Effector memory CD8-positive, alpha-beta T cell (primary cell): ENCODE measurements around the gene FMNL3.

Experiments
- ATAC-seq: fragments of 150-1000 bp; cut with Tn5 transposase; replicated peaks from 2 replicates; pipeline ENCODE4 v1.10.0; 2021; ENCODE audit warnings: mild to moderate bottlenecking, moderate library complexity
- DNase-seq, 3 experiments: peaks; one replicate each; pipeline ENCODE4 v3.0.0; 2021
- H3K27ac Mint-ChIP-seq, 2 donors: one replicate each; pipeline ENCODE4 v1.8.0; 2022; ENCODE audit warnings: mild to moderate bottlenecking in 2 of 2, mixed read lengths in 2 of 2, moderate library complexity in 2 of 2
- H3K27me3 Mint-ChIP-seq, 2 donors: one replicate each; pipeline ENCODE4 v1.8.0; 2022; ENCODE audit warnings: mixed read lengths in 2 of 2
- H3K36me3 Mint-ChIP-seq: one replicate; pipeline ENCODE4 v1.8.0; 2022; ENCODE audit warnings: mild to moderate bottlenecking, moderate library complexity, mixed read lengths; ENCODE audit not compliant: insufficient read depth
- H3K4me1 Mint-ChIP-seq, 2 donors: one replicate each; pipeline ENCODE4 v1.8.0; 2022; ENCODE audit warnings: low read depth in 2 of 2, mixed read lengths in 2 of 2
- H3K4me3 Mint-ChIP-seq, 2 donors: one replicate each; pipeline ENCODE4 v1.8.0; 2022; ENCODE audit warnings: mild to moderate bottlenecking in 2 of 2, mixed read lengths in 2 of 2, moderate library complexity in 2 of 2
- H3K9me3 Mint-ChIP-seq, 2 donors: one replicate each; pipeline ENCODE4 v1.8.0; 2022; ENCODE audit warnings: mixed read lengths in 2 of 2

The FMNL3 gene

DNA sequence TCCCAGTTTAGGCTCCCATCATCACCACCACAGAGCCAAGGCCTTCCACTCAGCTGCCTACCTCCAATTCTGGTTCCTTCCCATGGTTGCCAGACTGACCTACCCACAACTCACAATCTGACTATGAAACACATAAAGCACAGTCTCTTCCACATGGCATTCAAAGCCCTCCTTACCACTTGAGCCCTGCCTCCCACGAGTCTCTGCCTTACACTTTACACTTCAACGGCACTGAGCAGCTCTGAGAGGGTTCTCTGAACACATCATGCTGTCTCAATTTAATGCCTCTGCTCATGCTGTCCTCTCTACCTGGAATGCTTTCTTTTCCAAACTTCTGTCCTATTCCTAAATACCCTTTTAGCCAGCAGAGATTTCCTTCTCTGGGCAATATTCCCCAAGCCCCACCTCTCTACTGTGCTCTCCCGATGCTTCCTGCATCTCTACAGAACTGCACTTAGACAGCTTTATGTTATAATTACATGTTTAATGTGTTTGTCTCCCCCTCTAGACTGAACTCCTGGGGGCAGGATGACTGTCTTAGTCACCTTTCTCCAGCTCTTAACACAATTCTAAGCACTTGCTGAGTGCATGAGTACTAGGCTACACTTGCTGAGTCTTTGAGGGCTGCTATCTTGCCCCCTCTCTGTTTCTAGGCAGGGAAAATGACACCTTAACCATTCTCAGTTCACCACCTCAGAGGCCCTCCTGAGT, 23.5 kb downstream of the FMNL3 start:
- H3K36me3 Mint-ChIP-seq = no peaks in the 10 kb centered on the region
- no peaks in the 10 kb centered on the region for H3K9me3 Mint-ChIP-seq
- peak overlapping the region; percentile 6 to 25 for H3K4me3 Mint-ChIP-seq
- peak overlapping the region; percentile 42 to 86 for H3K27ac Mint-ChIP-seq
- peaks cover 20 to 44% of the 10 kb centered on the region in 2 donors for H3K4me1 Mint-ChIP-seq
- DNase-seq (no peak), ATAC-seq (peak; percentile 72)
- no peaks in the 10 kb centered on the region for H3K27me3 Mint-ChIP-seq

DNA sequence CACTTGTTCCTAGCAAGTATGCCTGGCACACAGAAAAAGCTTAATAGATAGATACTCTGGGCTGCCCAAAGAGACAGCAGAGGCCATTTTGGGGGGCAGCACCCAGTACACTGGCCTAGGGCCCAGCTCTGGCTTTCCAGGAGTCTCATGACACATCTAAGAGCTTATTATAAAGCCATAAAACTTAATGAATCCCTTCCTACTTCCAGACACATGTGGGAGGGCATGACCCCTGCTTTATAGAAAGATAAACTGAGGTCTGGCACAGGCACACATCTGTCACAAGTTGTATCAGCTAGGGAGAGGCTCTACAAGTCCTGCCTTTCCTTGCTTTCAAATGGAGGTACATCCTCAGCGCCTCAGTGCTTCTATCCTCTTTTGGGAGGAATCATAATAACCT, 27.1 kb downstream of the FMNL3 start:
- Mint-ChIP-seq H3K27me3 (no peaks in the 10 kb centered on the region), H3K36me3 (no peaks in the 10 kb centered on the region), H3K9me3 (no peaks in the 10 kb centered on the region), H3K4me1 (peaks cover 26 to 48% of the 10 kb centered on the region in 2 donors), H3K27ac (peak overlapping the region in 1 of 2 donors; percentile 68), H3K4me3 (no peak overlapping the region)
- DNase-seq (no peak), ATAC-seq (no peak)

DNA sequence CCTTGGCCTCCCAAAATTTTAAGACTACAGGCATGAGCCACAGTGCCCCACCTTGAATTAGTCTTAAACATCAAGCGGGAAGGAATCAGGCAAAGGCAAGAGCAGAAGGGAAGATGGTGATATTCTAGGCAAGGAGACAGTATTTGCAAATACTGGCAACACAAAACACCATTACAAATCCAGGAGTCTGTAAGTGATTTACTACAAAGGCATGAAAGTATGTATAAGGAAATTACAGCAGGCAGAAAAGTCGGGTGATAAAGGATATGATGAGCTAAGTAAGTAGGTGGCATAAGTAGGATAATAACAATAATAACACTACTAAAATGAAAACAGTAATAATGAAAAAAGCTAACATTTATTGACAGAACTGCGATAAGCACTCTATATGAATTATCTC, 28.5 kb downstream of the FMNL3 start:
- DNase-seq = no peak
- H3K4me3 Mint-ChIP-seq = no peak overlapping the region
- H3K36me3 Mint-ChIP-seq = no peaks in the 10 kb centered on the region
- H3K9me3 Mint-ChIP-seq = no peaks in the 10 kb centered on the region
- no peaks in the 10 kb centered on the region for H3K27me3 Mint-ChIP-seq
- no peak for ATAC-seq
- no peak overlapping the region for H3K27ac Mint-ChIP-seq
- H3K4me1 Mint-ChIP-seq = peaks cover 33 to 49% of the 10 kb centered on the region in 2 donors

DNA sequence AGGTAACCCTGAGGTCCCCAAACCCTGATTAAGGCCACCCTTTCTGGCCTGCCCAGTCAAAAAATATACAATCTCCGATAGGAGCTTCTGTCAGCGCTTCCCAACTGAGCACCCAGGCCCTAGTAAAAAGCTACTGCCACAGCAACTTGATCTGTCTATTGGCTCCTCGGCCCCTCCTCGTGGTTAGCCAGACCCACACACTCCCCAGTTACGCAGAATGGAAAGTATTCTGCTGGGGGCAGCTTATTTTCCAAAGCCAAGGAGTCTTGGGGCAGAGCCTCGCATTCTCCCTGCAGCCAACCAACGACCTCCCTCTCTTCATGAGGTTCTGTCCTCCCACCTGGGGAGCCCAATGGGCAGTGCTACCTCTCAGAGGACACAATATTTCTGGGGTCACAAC, 32.1 kb downstream of the FMNL3 start:
- DNase-seq (no peak), ATAC-seq (no peak)
- peaks cover 55 to 68% of the 10 kb centered on the region in 2 donors for H3K4me1 Mint-ChIP-seq
- no peaks in the 10 kb centered on the region for H3K27me3 Mint-ChIP-seq
- H3K9me3 Mint-ChIP-seq = no peaks in the 10 kb centered on the region
- peak overlapping the region; percentile 91 to 98 for H3K27ac Mint-ChIP-seq
- no peak overlapping the region for H3K4me3 Mint-ChIP-seq
- H3K36me3 Mint-ChIP-seq = peaks cover 3% of the 10 kb centered on the region

DNA sequence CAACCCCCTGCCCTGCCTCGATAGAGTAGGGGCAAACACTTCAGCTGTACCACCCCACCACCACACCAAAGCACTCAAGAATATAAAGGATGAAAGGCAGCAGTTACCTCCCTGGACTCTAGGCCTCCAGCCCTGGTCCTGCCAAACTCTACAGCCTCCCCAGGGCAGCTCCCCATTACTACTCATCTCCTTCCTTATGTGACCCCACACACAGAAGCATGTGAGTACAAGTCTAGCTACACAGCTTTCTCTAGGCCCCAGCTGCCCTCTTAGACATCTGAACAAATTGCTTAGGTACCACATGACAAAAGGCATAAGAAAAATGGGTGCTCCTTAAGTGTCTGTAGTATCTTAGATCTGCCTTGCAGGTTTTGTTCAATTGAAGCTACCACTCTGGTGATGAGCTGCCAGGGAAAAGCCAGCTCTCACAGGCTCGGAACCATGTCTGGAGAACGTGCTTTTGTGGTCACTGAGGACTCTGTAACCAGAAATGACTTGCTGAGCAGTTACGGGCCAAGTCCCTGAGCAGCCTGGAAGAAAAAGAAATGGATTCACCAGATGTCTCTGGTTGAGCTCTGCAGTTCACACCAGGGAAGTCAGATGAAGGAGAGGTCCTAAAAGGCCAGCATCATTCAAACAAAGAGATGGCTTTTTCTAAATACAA, 32.8 kb downstream of the FMNL3 start:
- ATAC-seq (no peak), DNase-seq (no peak)
- H3K27ac Mint-ChIP-seq = peak overlapping the region; percentile 95 to 98
- peaks cover 61 to 73% of the 10 kb centered on the region in 2 donors for H3K4me1 Mint-ChIP-seq
- H3K27me3 Mint-ChIP-seq = no peaks in the 10 kb centered on the region
- H3K36me3 Mint-ChIP-seq = peaks cover 3% of the 10 kb centered on the region
- H3K9me3 Mint-ChIP-seq = no peaks in the 10 kb centered on the region
- H3K4me3 Mint-ChIP-seq = peak overlapping the region in 1 of 2 donors; percentile 38

DNA sequence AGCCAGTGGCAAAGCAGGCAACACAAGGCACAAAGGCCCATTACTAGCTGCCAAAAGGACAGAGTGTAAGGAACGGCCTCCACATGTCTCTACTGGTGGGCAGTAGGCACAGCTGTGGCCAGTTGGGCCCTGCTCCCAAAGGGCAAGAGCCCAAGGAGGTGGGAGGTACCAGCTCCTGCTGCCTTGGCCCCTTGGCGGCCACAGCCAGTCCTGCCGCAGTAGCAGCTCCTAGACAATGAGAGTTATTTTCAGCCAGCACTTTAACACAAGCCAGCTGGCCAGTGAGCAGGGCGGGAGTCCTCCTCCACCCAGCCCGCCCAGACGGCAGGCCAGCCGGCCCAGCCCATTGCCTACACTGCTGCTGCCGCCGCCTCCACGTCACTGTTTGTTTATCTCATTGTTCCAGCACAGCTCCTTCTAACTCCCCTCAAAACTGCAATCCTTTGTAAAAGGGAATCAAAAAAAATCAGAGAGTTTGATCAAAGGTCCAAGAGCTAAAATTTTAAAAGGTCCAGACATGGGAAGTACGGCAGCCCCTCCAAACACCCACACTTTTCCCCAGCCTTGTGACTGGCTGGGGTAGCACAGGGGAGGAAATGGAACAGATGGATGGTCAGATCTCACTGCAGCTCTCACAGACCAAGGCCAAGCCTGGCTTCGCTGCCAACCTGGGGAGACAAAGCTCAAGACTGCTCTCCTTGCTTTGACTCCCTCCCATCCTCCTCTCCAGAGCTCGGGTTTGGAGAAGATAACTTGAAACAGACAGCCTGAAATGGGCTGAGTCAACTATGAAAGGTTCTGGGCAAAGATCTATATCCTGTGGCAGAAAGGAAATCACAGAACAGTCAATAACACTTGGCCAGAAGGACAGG, 33.5 kb downstream of the FMNL3 start:
- Mint-ChIP-seq H3K4me1 (peaks cover 61 to 73% of the 10 kb centered on the region in 2 donors), H3K4me3 (peak overlapping the region in 1 of 2 donors; percentile 38), H3K27ac (peak overlapping the region; percentile 95 to 98), H3K36me3 (peaks cover 3% of the 10 kb centered on the region), H3K27me3 (no peaks in the 10 kb centered on the region), H3K9me3 (no peaks in the 10 kb centered on the region)
- no peak for DNase-seq
- ATAC-seq = no peak

DNA sequence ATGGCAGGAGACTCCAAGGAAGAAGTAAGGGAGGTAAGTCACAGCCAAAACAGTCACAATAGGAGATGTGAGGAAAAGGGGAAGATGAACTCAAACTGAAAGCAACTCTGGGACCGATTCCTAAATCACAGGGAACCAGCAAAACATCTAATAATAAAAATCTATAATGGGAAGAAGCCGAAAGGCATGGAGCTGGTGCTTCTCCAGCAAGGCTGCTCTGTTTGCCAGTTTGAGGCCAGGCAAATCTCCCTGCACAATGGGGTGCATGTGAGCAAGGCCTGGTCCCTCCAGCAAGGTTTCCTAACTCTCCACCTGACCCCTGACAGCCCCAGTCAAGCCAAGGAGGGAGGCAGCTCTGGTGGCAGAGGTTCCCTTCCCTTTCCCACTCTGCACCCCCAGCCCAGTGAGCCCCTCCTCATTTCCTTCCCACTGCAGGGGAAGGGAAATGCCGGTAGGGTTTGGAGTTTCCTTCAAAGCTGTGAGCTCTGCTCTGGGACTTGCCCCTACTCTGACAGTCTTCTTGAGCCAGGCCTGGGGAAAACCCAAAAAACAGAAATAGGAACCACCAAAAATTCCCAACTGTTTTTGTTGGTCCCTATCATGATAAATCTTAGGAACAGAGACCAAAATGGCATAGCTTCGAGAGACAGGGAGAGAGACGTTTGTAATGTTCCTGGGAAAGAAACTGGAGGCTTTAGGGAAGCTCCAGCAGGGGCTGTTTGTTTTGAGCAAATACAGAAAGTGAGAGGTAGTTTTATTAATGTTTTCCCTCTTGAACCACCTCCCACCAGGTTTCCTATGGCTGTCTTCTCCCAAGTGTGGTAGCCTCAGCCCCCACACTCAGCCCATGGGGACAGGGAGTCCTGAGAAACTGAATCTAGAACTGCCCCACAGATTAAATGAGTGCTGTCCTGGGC, 34.6 kb downstream of the FMNL3 start:
- DNase-seq (no peak), ATAC-seq (no peak)
- Mint-ChIP-seq H3K9me3 (no peaks in the 10 kb centered on the region), H3K27ac (peak overlapping the region; percentile 95 to 98), H3K4me1 (peaks cover 68 to 84% of the 10 kb centered on the region in 2 donors), H3K4me3 (peak overlapping the region; percentile 73 to 74), H3K36me3 (peaks cover 3% of the 10 kb centered on the region), H3K27me3 (no peaks in the 10 kb centered on the region)

DNA sequence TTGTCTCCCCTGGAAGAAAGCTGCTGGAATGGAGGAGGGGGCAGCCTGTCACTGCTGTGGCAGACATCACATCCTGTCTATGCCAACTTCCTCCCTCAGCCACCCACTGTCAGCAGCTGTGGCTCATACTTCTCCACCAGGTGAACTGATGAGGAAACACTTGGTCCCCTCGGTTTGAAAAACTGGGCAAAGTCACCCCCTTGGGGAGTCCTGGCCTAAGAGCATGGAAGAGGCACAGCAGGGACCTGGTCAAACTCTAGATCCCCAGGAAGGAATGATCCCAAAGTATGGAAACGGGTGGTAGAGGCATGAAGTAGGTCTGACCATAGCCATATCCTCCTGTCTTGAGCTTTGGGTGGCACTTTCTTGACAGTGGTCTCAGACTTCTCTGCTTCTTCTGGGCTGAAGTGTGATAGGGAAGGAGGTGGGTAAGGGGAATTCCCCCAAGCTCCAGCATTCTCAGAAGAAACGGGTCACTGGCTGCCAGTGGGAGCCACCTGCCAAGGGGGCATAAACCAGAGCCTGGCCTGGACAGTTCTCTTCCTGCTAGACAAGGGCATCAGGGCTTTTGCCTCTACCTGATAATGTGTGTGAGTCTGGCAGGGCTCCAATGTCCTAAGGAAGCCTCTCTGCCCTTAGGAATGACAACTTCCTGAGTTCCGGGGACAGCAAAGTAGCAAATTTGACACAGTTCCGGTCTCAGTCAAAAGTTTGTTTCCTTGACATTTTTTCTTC, 36.0 kb downstream of the FMNL3 start:
- Mint-ChIP-seq H3K9me3 (no peaks in the 10 kb centered on the region), H3K4me1 (peaks cover 66 to 81% of the 10 kb centered on the region in 2 donors), H3K27me3 (no peaks in the 10 kb centered on the region), H3K27ac (peak overlapping the region; percentile 95 to 98), H3K36me3 (peaks cover 3% of the 10 kb centered on the region), H3K4me3 (peak overlapping the region; percentile 73 to 74)
- ATAC-seq (peak; percentile 92), DNase-seq (peak; percentile 57 to 72 (median 61))

DNA sequence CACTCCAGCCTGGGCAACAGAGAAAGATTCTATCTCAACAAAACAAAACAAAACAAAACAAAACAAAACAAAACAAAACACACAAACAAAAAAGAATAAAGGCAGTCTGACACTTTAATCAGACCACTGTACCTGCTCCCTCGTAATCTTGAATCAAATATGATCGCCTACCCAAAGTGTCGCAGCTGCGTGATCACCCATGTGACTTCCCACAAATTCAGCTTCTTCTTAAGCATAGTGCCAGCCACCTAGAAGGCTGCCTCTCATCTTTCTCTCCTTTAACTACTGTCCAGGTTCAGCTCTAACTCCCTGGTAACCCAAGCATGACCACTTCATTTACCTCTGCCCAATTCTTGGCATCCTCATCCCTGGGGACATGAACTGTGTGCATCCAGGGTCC, 37.4 kb downstream of the FMNL3 start:
- Mint-ChIP-seq H3K4me1 (peaks cover 64 to 74% of the 10 kb centered on the region in 2 donors), H3K27me3 (no peaks in the 10 kb centered on the region), H3K4me3 (no peak overlapping the region), H3K9me3 (no peaks in the 10 kb centered on the region), H3K36me3 (peaks cover 3% of the 10 kb centered on the region), H3K27ac (peak overlapping the region; percentile 95 to 98)
- ATAC-seq (no peak), DNase-seq (no peak)

DNA sequence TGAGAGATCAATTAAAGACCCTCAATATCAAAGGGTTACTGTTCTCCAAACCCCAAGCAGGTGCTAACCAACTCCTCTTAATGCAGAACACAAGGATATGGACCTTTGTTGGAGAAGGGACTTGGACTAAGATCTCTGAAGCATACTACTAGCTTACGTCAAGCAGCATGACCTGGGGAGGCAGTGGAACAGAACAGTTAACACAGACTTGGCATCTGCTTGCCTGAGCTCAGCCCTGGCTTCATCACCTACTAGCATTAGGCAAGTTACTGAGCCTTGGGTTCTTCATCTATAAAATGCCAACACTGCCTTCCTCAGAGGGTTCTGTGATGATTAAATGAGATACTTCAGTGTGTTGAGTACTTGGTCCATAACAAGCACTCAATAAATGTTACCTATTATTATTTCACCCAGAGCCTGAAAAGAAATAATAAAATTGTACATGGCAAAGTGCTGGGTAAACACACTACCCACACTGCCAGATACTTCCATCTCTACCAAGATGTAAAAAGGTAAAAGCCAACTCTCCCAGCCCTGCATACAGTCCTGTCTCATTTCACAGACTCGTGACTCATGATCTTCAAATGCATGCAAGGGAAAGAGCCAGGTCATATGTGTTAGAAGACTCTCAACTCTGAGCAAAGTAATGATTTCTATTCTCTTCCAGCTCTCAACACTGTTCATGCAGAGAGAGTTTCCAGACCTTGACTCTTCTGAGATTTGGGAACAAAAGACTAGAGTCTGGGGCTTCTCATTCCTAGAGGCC, 39.7 kb downstream of the FMNL3 start:
- DNase-seq (no peak), ATAC-seq (no peak)
- Mint-ChIP-seq H3K27me3 (no peaks in the 10 kb centered on the region), H3K36me3 (peaks cover 9% of the 10 kb centered on the region), H3K4me3 (no peak overlapping the region), H3K27ac (peak overlapping the region; percentile 83 to 98), H3K9me3 (no peaks in the 10 kb centered on the region), H3K4me1 (peaks cover 67 to 74% of the 10 kb centered on the region in 2 donors)

DNA sequence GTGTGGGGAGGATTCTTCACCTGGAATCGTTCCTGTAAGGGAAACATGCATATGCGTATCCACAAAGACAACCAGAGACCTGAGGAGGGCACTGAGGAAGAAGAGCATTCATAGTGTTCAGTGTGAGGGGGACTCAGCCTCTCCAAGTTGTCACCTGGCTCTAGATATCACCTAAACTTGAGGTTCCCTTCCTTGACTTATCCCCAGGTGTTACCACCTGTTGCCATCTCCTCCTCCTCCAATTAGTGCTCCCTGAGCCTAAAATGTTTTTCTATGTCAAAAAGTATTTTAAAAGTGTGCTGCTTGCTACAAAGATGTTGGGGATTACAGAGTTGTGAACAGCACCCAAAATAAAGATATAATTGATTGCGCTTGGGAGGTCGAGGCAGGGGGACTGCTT, 41.0 kb downstream of the FMNL3 start:
- Mint-ChIP-seq H3K4me1 (peaks cover 68 to 74% of the 10 kb centered on the region in 2 donors), H3K4me3 (no peak overlapping the region), H3K9me3 (no peaks in the 10 kb centered on the region), H3K27me3 (no peaks in the 10 kb centered on the region), H3K36me3 (peaks cover 6% of the 10 kb centered on the region), H3K27ac (peak overlapping the region; percentile 97 to 98)
- DNase-seq (no peak), ATAC-seq (no peak)

DNA sequence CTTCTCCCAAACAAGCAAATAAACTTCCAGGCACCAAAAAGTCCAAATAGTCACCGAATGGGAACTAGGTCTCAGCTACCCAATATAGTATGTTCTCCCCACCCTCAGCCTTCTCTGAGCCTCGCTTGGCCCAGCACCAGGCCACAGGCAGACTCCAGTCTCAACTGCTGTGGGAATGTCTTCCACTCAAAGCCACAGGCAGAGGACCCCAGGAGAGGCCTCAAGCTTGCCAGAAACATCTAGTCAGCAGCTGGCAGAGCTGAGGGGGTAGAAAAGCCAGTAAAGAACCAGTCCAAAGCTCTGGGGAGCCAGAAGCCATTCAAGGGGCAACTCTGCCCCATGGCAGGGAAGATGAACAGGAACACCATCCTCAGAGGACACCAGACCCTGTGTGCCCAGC, 41.8 kb downstream of the FMNL3 start:
- Mint-ChIP-seq H3K4me1 (peaks cover 66 to 68% of the 10 kb centered on the region in 2 donors), H3K9me3 (no peaks in the 10 kb centered on the region), H3K27me3 (no peaks in the 10 kb centered on the region), H3K36me3 (peaks cover 6% of the 10 kb centered on the region), H3K27ac (peak overlapping the region; percentile 97 to 98), H3K4me3 (no peak overlapping the region)
- DNase-seq = no peak
- no peak for ATAC-seq
